Stimulated activated CD4-positive, alpha-beta T cell treated with anti-CD3 and anti-CD28 coated beads, TNF-alpha, amount 100 ng/mL, for 24 hours (primary cell): ENCODE data around the gene ZNF462.
"Not testable (repeated sequence)": the region's sequence is repeated elsewhere in the genome, so short reads cannot be mapped to it uniquely, and the experiment has no call there.

Source experiments
- DNase-seq, 3 experiments: peaks; one replicate each; pipeline ENCODE4 v3.0.0-alpha.2; 2020; ENCODE audit warnings: low read depth in 3 of 3

ZNF462 gene

GRCh38 chr9:106862821-106863720 lies at the start of gene ZNF462:
ZNF462 (plus strand) TSS chr9:106863166; CDS start chr9:106923384, 60,218 bp downstream.
- no peak for DNase-seq

- DNase-seq: no peak
Observed at GRCh38 chr9:106816524-106816923, 46.4 kb upstream of the ZNF462 start.

- DNase-seq: no peak
Observed at GRCh38 chr9:106818034-106818433, 44.9 kb upstream of the ZNF462 start.

GRCh38 chr9:106820866-106821265 lies 42.1 kb upstream of the ZNF462 start:
- no peak for DNase-seq

GRCh38 chr9:106828070-106828469 lies 34.9 kb upstream of the ZNF462 start:
- no peak for DNase-seq

- DNase-seq: no peak
Observed at GRCh38 chr9:106828965-106829364, 34.0 kb upstream of the ZNF462 start.

- no peak for DNase-seq
Observed at GRCh38 chr9:106829666-106830408, 33.1 kb upstream of the ZNF462 start.

GRCh38 chr9:106830527-106831150 lies 32.3 kb upstream of the ZNF462 start:
- DNase-seq: no peak

GRCh38 chr9:106834888-106835287 lies 28.1 kb upstream of the ZNF462 start:
- no peak for DNase-seq

- no peak for DNase-seq
Observed at GRCh38 chr9:106835840-106836239, 27.1 kb upstream of the ZNF462 start.

GRCh38 chr9:106843371-106843770 lies 19.6 kb upstream of the ZNF462 start:
- DNase-seq: no peak

GRCh38 chr9:106846307-106846706 lies 16.7 kb upstream of the ZNF462 start:
- DNase-seq: no peak

- no peak for DNase-seq
Observed at GRCh38 chr9:106846857-106847256, 16.1 kb upstream of the ZNF462 start.

- not testable (repeated sequence) for DNase-seq
Observed at GRCh38 chr9:106851640-106852039, 11.3 kb upstream of the ZNF462 start.

- no peak for DNase-seq
Observed at GRCh38 chr9:106857811-106858470, 5.0 kb upstream of the ZNF462 start.

- DNase-seq: no peak
Observed at GRCh38 chr9:106859957-106860720, 2.8 kb upstream of the ZNF462 start.

GRCh38 chr9:106860721-106861639 lies 2.0 kb upstream of the ZNF462 start:
- DNase-seq: no peak

GRCh38 chr9:106861640-106862109 lies 1.3 kb upstream of the ZNF462 start:
- no peak for DNase-seq

- DNase-seq: no peak
Observed at GRCh38 chr9:106862110-106862820, 701 bp upstream of the ZNF462 start.
